Cardiac muscle cell (in vitro differentiated cells and primary cell): Measurements from ENCODE around the gene EMC10. TPM values are rescaled to one million over a fixed set of nuclear protein-coding genes. Genes with fewer than 3 reads are reported as not detected.

Experiments used
- DNase-seq, 2 donors: peaks; one replicate each; pipeline versions ENCODE4 v3.0.0 to v3.0.0-alpha.2; 2010 to 2017; ENCODE audit warnings: low read depth in 1 of 2, low spot score in 1 of 2
- H3K27ac ChIP-seq: fragments of 200-600 bp; sonication (generic); 2 replicates; pipeline ENCODE4 v1.5.1; 2016
- H3K27me3 ChIP-seq: fragments of 200-600 bp; sonication (generic); 2 replicates; pipeline ENCODE4 v1.6.0; 2016; ENCODE audit warnings: control low read depth
- H3K36me3 ChIP-seq: fragments of 200-600 bp; sonication (generic); 2 replicates; pipeline ENCODE4 v1.5.1; 2016; ENCODE audit warnings: control low read depth
- H3K4me1 ChIP-seq: fragments of 200-600 bp; sonication (generic); 2 replicates; pipeline ENCODE4 v1.8.1; 2017; ENCODE audit warnings: low read depth, mild to moderate bottlenecking, mixed run types
- H3K4me3 ChIP-seq: fragments of 200-600 bp; sonication (generic); 2 replicates; pipeline ENCODE4 v1.5.1; 2016; ENCODE audit warnings: mild to moderate bottlenecking
- H3K9me3 ChIP-seq: fragments of 200-600 bp; sonication (generic); 2 replicates; pipeline ENCODE4 v1.5.1; 2017; ENCODE audit warnings: low read depth, mild to moderate bottlenecking, control low read depth
- polyA plus RNA-seq: library from polyadenylated mRNA; unstranded; fragments of >200 nt; fragmentation: Nextera tagmentation; extraction: Ambion mirVana; gene quantifications from 2 replicates; pipeline ENCODE4 v1.2.1, GENCODE V29; 2016
- total RNA-seq: library from RNA; depleted of rRNA; stranded (reverse); fragments of >200 nt; gene quantifications from 2 replicates; pipeline ENCODE4 v1.2.3, GENCODE V29; 2016
- TF ChIP-seq, protein P1 (sequence below): IDR thresholded peaks from 2 replicates; pipeline ENCODE4 v1.5.1; 2012; ENCODE audit warnings: low read depth, mild to moderate bottlenecking, low read length

Gene EMC10
- total and polyA plus RNA-seq, 2 experiments from 2014 or later = 280 to 308 TPM

GRCh38 chr19:50486823-50487515 is 10.7 kb downstream of the EMC10 start:
- peak; percentile 44 to 89 for DNase-seq
- Histone ChIP-seq H3K27me3 (no peaks in the 10 kb centered on the region), H3K27ac (peak overlapping the region; percentile 81), H3K4me3 (no peak overlapping the region), H3K4me1 (peaks cover 9% of the 10 kb centered on the region), H3K9me3 (no peaks in the 10 kb centered on the region), H3K36me3 (peaks cover 18% of the 10 kb centered on the region)
- TF ChIP-seq, protein P1, sequence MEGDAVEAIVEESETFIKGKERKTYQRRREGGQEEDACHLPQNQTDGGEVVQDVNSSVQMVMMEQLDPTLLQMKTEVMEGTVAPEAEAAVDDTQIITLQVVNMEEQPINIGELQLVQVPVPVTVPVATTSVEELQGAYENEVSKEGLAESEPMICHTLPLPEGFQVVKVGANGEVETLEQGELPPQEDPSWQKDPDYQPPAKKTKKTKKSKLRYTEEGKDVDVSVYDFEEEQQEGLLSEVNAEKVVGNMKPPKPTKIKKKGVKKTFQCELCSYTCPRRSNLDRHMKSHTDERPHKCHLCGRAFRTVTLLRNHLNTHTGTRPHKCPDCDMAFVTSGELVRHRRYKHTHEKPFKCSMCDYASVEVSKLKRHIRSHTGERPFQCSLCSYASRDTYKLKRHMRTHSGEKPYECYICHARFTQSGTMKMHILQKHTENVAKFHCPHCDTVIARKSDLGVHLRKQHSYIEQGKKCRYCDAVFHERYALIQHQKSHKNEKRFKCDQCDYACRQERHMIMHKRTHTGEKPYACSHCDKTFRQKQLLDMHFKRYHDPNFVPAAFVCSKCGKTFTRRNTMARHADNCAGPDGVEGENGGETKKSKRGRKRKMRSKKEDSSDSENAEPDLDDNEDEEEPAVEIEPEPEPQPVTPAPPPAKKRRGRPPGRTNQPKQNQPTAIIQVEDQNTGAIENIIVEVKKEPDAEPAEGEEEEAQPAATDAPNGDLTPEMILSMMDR = peak; percentile 50

DNA sequence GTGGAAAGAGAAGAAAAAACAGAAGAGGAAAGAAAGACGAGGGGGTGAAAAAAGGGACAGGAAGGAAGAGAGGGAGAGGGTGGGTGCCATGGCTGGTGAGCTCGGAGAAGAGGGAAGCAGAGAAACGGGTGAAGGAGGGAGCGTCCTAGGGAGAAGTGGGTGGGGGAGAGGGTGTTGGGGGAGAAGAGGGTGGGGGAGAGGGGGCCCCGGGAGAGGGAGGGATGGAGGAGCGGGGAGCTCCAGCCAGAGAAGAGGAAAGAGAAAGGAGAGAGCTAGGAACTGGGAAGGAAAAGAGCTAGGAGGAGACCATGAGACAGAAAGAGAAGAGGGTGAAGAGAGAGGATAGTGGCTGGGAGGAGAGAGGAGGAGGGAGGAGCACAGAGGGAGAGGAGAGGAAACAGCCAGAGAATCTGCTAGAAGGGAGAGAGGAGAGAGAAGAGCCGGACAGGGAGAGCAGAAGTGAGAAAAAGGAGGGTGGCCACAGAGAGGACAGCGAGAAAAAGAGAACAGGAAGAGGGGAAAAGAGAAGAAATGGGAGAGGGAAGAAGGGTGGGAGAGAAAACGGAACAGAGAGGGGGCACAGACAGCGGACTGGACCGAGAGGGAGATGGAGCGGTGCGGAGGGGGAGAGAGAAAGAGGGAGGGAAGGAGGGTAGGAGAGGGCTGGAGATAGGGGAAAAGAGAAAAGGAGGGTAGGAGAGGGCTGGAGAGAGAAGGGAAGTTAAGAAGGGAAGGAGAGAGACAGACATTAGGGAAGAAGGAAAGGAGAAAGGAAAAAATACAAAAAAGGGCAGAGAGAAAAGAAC is 12.3 kb downstream of the EMC10 start:
- H3K4me3 ChIP-seq = no peak overlapping the region
- peak overlapping the region; percentile 81 for H3K27ac ChIP-seq
- DNase-seq = no peak

GRCh38 chr19:50489461-50490011 is 13.2 kb downstream of the EMC10 start:
- no peaks in the 10 kb centered on the region for H3K27me3 ChIP-seq
- H3K4me1 ChIP-seq = peaks cover 10% of the 10 kb centered on the region
- peak overlapping the region; percentile 81 for H3K27ac ChIP-seq
- no peak for DNase-seq
- H3K9me3 ChIP-seq = no peaks in the 10 kb centered on the region
- TF ChIP-seq, protein P1 = no peak
- no peak overlapping the region for H3K4me3 ChIP-seq
- peaks cover 18% of the 10 kb centered on the region for H3K36me3 ChIP-seq

More for the DNA sequence above, 12.3 kb downstream of the EMC10 start:
- Histone ChIP-seq H3K36me3 (peaks cover 18% of the 10 kb centered on the region), H3K27me3 (no peaks in the 10 kb centered on the region), H3K4me1 (peaks cover 10% of the 10 kb centered on the region), H3K9me3 (no peaks in the 10 kb centered on the region)
- TF ChIP-seq, protein P1 = no peak

- peaks cover 22% of the 10 kb centered on the region for H3K36me3 ChIP-seq
- peaks cover 10% of the 10 kb centered on the region for H3K4me1 ChIP-seq
- no peak overlapping the region for H3K4me3 ChIP-seq
- H3K27ac ChIP-seq = peak overlapping the region; percentile 81
- no peaks in the 10 kb centered on the region for H3K9me3 ChIP-seq
- TF ChIP-seq, protein P1 = no peak
- H3K27me3 ChIP-seq = no peaks in the 10 kb centered on the region
- DNase-seq = no peak
These were observed 14.1 kb downstream of the EMC10 start for GRCh38 chr19:50490411-50490811.

DNA sequence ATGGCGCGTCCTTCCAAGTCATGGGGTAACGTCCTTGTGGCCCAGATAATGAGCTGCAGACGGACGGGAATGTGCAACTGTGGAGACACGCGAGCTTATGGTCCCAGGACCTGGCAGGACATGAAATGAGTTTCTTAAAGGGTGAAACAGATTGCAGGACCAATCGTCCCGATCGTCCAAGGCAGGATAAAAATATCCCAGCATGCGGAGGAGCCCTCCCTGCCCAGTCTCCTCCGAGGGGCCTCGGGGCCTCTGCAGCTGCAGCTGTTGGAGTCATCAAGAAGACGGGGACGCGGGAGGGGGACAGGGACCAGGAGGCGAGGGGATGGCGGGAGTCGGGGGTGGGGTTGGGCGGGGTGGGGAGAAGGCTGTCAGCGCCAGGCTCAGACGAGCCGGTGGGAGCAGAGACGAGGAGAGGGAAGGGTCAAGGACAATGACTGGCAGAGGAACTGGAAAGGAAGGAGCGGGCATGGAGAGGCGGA is 14.7 kb downstream of the EMC10 start:
- Histone ChIP-seq H3K27me3 (no peaks in the 10 kb centered on the region), H3K36me3 (peaks cover 22% of the 10 kb centered on the region), H3K27ac (peak overlapping the region; percentile 81), H3K4me1 (peaks cover 10% of the 10 kb centered on the region), H3K4me3 (peak overlapping the region; percentile 18), H3K9me3 (no peaks in the 10 kb centered on the region)
- no peak for DNase-seq
- TF ChIP-seq, protein P1 = no peak
